MM.1S (cell line): ENCODE results near the gene KSR1.

Source experiments
- EZH2 ChIP-seq: fragments of 300-600 bp; sonication (generic); optimal IDR thresholded peaks from 2 replicates; pipeline ENCODE3; 2017; ENCODE audit warnings: low read depth, mild to moderate bottlenecking, antibody characterized with exemption, low read length, mixed read lengths
- EZH2phosphoT487 ChIP-seq: fragments of 300-600 bp; sonication (generic); IDR thresholded peaks from 2 replicates; pipeline ENCODE4 v1.6.1; 2018; ENCODE audit warnings: antibody characterized with exemption, low read length
- TF ChIP-seq, protein P1 (sequence below): fragments of 300-600 bp; sonication (generic); IDR thresholded peaks from 2 replicates; pipeline ENCODE4 v1.5.1; 2016; ENCODE audit warnings: antibody characterized with exemption, low read length, mixed read lengths

DNA sequence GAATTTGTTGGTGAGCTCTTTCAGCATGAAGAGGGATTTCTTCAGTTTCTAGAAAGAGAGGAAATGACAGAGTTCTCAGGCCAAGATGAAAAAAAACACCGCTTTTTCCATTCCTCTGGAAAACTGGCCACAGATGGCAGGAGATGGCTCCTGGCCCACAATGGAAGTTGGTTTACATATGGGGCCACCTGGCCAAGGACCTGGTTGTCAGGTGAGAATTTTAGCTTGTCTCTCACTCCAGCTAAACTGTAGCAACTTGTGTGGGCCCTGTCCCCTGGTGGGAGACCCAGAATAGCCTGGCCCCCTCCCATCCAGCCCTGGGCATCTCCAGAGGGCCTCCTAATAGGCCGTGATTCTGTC lies 208.3 kb downstream of the KSR1 start:
- TF ChIP-seq, protein P1, sequence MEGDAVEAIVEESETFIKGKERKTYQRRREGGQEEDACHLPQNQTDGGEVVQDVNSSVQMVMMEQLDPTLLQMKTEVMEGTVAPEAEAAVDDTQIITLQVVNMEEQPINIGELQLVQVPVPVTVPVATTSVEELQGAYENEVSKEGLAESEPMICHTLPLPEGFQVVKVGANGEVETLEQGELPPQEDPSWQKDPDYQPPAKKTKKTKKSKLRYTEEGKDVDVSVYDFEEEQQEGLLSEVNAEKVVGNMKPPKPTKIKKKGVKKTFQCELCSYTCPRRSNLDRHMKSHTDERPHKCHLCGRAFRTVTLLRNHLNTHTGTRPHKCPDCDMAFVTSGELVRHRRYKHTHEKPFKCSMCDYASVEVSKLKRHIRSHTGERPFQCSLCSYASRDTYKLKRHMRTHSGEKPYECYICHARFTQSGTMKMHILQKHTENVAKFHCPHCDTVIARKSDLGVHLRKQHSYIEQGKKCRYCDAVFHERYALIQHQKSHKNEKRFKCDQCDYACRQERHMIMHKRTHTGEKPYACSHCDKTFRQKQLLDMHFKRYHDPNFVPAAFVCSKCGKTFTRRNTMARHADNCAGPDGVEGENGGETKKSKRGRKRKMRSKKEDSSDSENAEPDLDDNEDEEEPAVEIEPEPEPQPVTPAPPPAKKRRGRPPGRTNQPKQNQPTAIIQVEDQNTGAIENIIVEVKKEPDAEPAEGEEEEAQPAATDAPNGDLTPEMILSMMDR: no peak
- TF ChIP-seq EZH2phosphoT487 (no peak), EZH2 (no peak)
